Stomach (tissue), 4 donors: ENCODE data around the gene SMYD3.

Source experiments
- EP300 ChIP-seq: sonication (generic); formaldehyde crosslinking; IDR thresholded peaks from one replicate; pipeline ENCODE4 v1.6.1; 2017; ENCODE audit warnings: antibody characterized with exemption
- POLR2A ChIP-seq, 4 donors: fragments of 450-650 bp; IDR thresholded peaks; one replicate each; pipeline ENCODE4 v1.6.1; 2016; ENCODE audit warnings: antibody characterized with exemption in 4 of 4, control low read depth in 2 of 4, mild to moderate bottlenecking in 1 of 4, moderate library complexity in 1 of 4

DNA sequence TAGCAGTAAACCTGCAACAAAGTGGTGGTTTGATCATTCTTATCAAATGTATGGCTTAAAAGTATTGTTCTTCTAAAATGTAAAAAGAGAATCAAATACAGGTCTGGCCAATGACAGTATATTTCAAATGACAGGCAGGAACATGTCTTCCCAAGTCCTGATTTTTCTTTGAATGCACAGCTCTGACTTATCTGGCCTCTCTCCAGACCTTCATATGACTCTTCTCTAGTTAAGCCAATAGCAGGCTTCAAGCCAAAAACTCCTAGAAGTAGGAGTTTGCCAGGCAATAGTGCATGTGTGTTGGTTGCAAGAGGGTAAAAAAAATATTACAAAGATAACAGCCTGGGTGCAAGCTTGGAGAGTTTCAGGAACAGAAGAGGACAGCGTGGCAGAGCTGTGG is 345.5 kb downstream of the SMYD3 start:
- no peak for TF ChIP-seq POLR2A (IDR thresholded peaks at IDR 0.05)
- TF ChIP-seq EP300, result no peak
